COLO829 (cell line): ENCODE results near the gene MLKL.
A peak's percentile ranks its signal among the peaks of the same experiment; 100 is the strongest.

Experiments used
- DNase-seq: peaks from one replicate; pipeline ENCODE4 v3.0.0; 2012; ENCODE audit warnings: low spot score

The MLKL gene

GRCh38 chr16:74650966-74651567, 49.6 kb downstream of the MLKL start:
- no peak for DNase-seq

- DNase-seq: no peak
Observed at GRCh38 chr16:74649839-74650504, 50.7 kb downstream of the MLKL start.

GRCh38 chr16:74641969-74642368, 58.7 kb downstream of the MLKL start:
- DNase-seq: no peak

DNA sequence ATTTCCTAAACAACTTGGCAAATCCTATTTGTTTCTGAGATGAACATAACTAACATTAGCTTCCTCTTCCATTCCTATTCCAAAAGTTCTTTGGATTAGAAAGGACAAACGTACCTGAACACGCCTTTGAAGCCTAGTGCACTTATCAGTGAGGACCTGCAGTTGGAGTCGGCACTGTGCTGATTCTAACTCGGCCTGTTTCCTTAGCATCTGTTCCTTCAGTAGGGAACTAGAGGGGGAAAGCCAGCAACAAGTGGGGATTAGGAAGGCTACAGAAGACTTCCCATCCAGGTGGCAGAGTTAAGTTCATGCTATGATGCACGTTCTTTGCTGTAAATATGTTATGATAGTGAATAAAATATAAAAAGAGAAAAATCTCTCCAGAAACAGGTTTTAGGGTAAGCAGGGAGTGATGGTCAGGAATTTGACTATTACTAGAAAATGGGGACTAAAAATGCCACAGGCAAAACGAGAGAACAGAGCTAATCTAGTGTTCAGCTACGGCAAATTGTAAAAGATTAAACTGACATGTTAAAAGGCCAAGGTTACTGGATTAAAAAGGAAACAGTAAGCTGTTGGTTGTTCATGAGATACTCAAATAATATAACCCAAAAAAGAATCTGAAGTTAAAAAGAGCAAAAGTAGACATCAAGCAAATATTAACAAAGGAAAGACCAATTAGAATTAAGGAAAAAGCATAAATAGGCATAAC, 62.8 kb downstream of the MLKL start:
- DNase-seq: no peak

DNA sequence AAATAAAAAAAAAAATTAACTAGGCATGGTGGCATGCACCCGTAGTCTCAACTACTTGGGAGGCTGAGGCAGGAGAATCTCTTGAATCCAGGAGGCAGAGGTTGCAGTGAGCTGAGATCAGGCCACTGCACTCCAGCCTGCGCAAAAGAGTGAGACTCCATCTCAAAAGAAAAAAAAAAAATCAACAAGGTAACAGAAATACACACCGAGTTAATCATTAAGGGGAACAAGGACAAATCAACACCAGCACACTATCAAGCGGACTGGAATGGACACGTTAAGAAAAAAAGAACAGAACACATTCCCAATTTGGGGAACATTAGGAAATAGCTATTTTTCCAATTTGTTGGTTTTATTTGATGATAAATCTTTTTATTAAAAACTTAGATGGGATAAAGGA, 65.4 kb downstream of the MLKL start:
- DNase-seq: no peak

GRCh38 chr16:74633686-74634085, 67.0 kb downstream of the MLKL start:
- DNase-seq: no peak

GRCh38 chr16:74627506-74628220, 73.0 kb downstream of the MLKL start:
- DNase-seq: no peak

GRCh38 chr16:74626741-74627416, 73.8 kb downstream of the MLKL start:
- no peak for DNase-seq

- DNase-seq: no peak
Observed at GRCh38 chr16:74625500-74626350, 74.9 kb downstream of the MLKL start.

GRCh38 chr16:74623839-74624235, 76.8 kb downstream of the MLKL start:
- DNase-seq: no peak

DNA sequence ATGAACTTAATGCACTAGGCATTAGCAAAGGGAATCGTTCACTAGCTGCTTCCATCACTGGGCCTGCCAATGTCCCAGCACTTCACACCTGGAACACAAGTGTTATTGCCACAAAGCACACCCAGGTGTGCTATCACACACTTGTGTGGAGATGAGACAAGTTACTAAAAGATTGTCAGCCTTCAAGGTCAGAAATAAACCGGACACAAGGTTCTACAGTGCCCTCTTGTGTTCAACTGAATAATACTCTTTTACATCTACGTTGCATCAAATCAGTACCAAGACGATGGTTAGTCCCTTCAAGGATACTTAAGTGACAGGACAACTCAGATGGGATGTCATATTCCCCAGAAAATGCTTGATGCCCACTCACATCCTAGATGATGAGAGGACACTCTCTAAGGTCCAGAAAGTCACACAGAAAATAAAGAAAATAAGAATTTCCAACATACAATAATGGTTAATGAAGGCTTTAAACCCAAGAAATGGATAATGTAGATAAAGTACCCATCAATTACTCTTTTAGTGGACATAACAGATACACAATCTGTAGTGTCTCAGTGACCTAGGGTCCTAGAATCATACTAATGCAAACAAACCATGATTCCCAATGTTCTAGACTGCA, 77.3 kb downstream of the MLKL start:
- DNase-seq: peak; percentile 32

DNA sequence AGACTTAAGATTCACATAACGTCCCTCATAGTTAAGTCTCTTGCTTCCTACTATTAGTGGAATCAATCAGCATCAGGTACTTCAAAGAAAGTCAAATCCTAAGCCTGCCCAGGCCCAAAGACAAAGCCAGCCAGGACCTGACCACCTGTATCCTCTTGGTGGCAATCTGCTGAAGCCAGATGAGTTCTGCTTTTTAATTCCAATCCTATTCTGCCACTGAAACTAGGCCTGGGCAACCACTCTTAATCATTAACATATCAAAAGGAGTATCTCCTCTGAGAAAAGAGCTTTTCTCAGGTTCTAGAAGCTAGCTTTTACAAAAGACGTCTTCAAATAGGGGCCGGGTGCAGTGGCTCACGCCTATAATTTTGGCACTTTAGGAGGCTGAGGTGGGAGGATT, 78.7 kb downstream of the MLKL start:
- DNase-seq: no peak
